WTC11 (cell line): ENCODE results near the gene URM1. TPM values are rescaled to one million over a fixed set of nuclear protein-coding genes. Genes with fewer than 3 reads are reported as not detected.

Experiments
- ATAC-seq: fragments of 200-7000 bp; cut with Tn5 transposase; 2 replicates; pipeline ENCODE4 v1.10.0; 2021; ENCODE audit warnings: mild to moderate bottlenecking, moderate library complexity
- CTCF ChIA-PET: fragments of 300-600 bp; sonication (Branson Sonifier 250); formaldehyde crosslinking; loops from one replicate; lab custom pipeline; 2021; ENCODE audit warnings: antibody characterized with exemption; lab: Charles Lee
- POLR2A ChIA-PET: fragments of 350-600 bp; sonication (Branson Sonifier 250); formaldehyde crosslinking; loops from one replicate; lab custom pipeline; 2021; ENCODE audit warnings: antibody characterized with exemption; lab: Charles Lee
- DNase-seq: peaks from one replicate; pipeline ENCODE4 v3.0.0; 2021; ENCODE audit warnings: low spot score
- H3K27ac Mint-ChIP-seq: 2 replicates; pipeline ENCODE4 v1.8.0; 2021; ENCODE audit warnings: mixed read lengths
- H3K27me3 Mint-ChIP-seq: 2 replicates; pipeline ENCODE4 v1.8.0; 2021; ENCODE audit warnings: low read depth, mild to moderate bottlenecking, moderate library complexity, mixed read lengths
- H3K36me3 Mint-ChIP-seq: 2 replicates; pipeline ENCODE4 v1.8.0; 2021; ENCODE audit warnings: mixed read lengths
- H3K4me1 Mint-ChIP-seq: 2 replicates; pipeline ENCODE4 v1.8.0; 2022; ENCODE audit warnings: mixed read lengths
- H3K4me3 Mint-ChIP-seq: 2 replicates; pipeline ENCODE4 v1.8.0; 2021; ENCODE audit warnings: mild to moderate bottlenecking, moderate library complexity, mixed read lengths
- H3K9me3 Mint-ChIP-seq: 2 replicates; pipeline ENCODE4 v1.8.0; 2021; ENCODE audit warnings: mixed read lengths
- AFF4 ChIP-seq: sonication (generic); formaldehyde crosslinking; IDR thresholded peaks from 2 replicates; pipeline ENCODE4 v1.8.1; 2023; ENCODE audit warnings: mild to moderate bottlenecking, missing genetic modification reagents, borderline replicate concordance
- ATF6 ChIP-seq: sonication (generic); formaldehyde crosslinking; IDR thresholded peaks from 2 replicates; pipeline ENCODE4 v1.8.1; 2023; ENCODE audit warnings: mild to moderate bottlenecking, missing genetic modification reagents
- CREM ChIP-seq: sonication (generic); formaldehyde crosslinking; IDR thresholded peaks from 2 replicates; pipeline ENCODE4 v1.8.1; 2022; ENCODE audit warnings: mild to moderate bottlenecking, missing genetic modification reagents, moderate library complexity
- EMX1 ChIP-seq: fragments of 250-450 bp; sonication (Bioruptor Pico); IDR thresholded peaks from 2 replicates; pipeline ENCODE4 v1.8.0; 2021; ENCODE audit warnings: mild to moderate bottlenecking
- GABPB1 ChIP-seq: sonication (generic); formaldehyde crosslinking; IDR thresholded peaks from 2 replicates; pipeline ENCODE4 v1.8.1; 2023; ENCODE audit warnings: mild to moderate bottlenecking, missing genetic modification reagents
- HMGA2 ChIP-seq: fragments of 250-450 bp; sonication (Bioruptor Pico); IDR thresholded peaks from 2 replicates; pipeline ENCODE4 v1.4.0; 2021; ENCODE audit warnings: mild to moderate bottlenecking, moderate library complexity
- HMGXB4 ChIP-seq: sonication (generic); formaldehyde crosslinking; IDR thresholded peaks from 2 replicates; pipeline ENCODE4 v1.8.1; 2023; ENCODE audit warnings: mild to moderate bottlenecking, moderate library complexity, missing genetic modification reagents
- IRF2 ChIP-seq: sonication (generic); formaldehyde crosslinking; IDR thresholded peaks from 2 replicates; pipeline ENCODE4 v1.8.0; 2022; ENCODE audit warnings: low read depth, missing genetic modification reagents, borderline replicate concordance
- NFE2L1 ChIP-seq: sonication (generic); formaldehyde crosslinking; IDR thresholded peaks from 2 replicates; pipeline ENCODE4 v1.8.1; 2023; ENCODE audit warnings: missing genetic modification reagents
- NFYB ChIP-seq: sonication (generic); formaldehyde crosslinking; conservative IDR thresholded peaks from 2 replicates; pipeline ENCODE4 v1.8.0; 2022; ENCODE audit warnings: low read depth, missing genetic modification reagents
- RELA ChIP-seq: sonication (generic); formaldehyde crosslinking; IDR thresholded peaks from 2 replicates; pipeline ENCODE4 v1.8.1; 2022; ENCODE audit warnings: missing genetic modification reagents, mild to moderate bottlenecking, borderline replicate concordance
- SP1 ChIP-seq: sonication (generic); formaldehyde crosslinking; conservative IDR thresholded peaks from 2 replicates; pipeline ENCODE4 v1.8.1; 2022; ENCODE audit warnings: missing genetic modification reagents
- TP53 ChIP-seq: sonication (generic); formaldehyde crosslinking; IDR thresholded peaks from 2 replicates; pipeline ENCODE4 v1.8.1; 2023; ENCODE audit warnings: mild to moderate bottlenecking, missing genetic modification reagents
- ZBTB21 ChIP-seq: sonication (generic); formaldehyde crosslinking; IDR thresholded peaks from 2 replicates; pipeline ENCODE4 v1.8.1; 2023; ENCODE audit warnings: mild to moderate bottlenecking, missing genetic modification reagents, borderline replicate concordance
- ZNF138 ChIP-seq: sonication (generic); formaldehyde crosslinking; conservative IDR thresholded peaks from 2 replicates; pipeline ENCODE4 v1.8.1; 2022; ENCODE audit warnings: mild to moderate bottlenecking, moderate library complexity, missing genetic modification reagents
- ZNF396 ChIP-seq: fragments of 250-450 bp; sonication (Bioruptor Pico); IDR thresholded peaks from 2 replicates; pipeline ENCODE4 v1.8.0; 2021; ENCODE audit warnings: mild to moderate bottlenecking, moderate library complexity, borderline replicate concordance
- total RNA-seq: library from RNA; stranded (reverse); gene quantifications from 3 replicates; pipeline ENCODE4 v1.2.3, GENCODE V29; 2021
- TF ChIP-seq, protein P1 (sequence below): sonication (generic); formaldehyde crosslinking; IDR thresholded peaks from 2 replicates; pipeline ENCODE4 v1.8.0; 2023; ENCODE audit warnings: mild to moderate bottlenecking, missing genetic modification reagents
- TF ChIP-seq, protein P2 (sequence below): fragments of 250-450 bp; sonication (Bioruptor Pico); IDR thresholded peaks from 2 replicates; pipeline ENCODE4 v1.9.0; 2021; ENCODE audit warnings: moderate library complexity, mild to moderate bottlenecking, inconsistent platforms, borderline replicate concordance
- TF ChIP-seq, protein P3 (sequence below): sonication (generic); formaldehyde crosslinking; IDR thresholded peaks from 2 replicates; pipeline ENCODE4 v1.8.1; 2022; ENCODE audit warnings: low read depth, missing genetic modification reagents, borderline replicate concordance

The URM1 gene
- total RNA-seq, 1 experiment from 2014 or later: 67.9 TPM

- Mint-ChIP-seq H3K27ac (no peak overlapping the region), H3K27me3 (no peaks in the 10 kb centered on the region), H3K4me1 (peaks cover 2% of the 10 kb centered on the region; the same call in 1 of the 2 replicates), H3K9me3 (no peaks in the 10 kb centered on the region), H3K36me3 (no peaks in the 10 kb centered on the region), H3K4me3 (no peak overlapping the region)
- TF ChIP-seq NFYB (CRISPR knock-in tag): no peak
- TF ChIP-seq HMGA2 (CRISPR knock-in tag): no peak
- TF ChIP-seq, protein P1, sequence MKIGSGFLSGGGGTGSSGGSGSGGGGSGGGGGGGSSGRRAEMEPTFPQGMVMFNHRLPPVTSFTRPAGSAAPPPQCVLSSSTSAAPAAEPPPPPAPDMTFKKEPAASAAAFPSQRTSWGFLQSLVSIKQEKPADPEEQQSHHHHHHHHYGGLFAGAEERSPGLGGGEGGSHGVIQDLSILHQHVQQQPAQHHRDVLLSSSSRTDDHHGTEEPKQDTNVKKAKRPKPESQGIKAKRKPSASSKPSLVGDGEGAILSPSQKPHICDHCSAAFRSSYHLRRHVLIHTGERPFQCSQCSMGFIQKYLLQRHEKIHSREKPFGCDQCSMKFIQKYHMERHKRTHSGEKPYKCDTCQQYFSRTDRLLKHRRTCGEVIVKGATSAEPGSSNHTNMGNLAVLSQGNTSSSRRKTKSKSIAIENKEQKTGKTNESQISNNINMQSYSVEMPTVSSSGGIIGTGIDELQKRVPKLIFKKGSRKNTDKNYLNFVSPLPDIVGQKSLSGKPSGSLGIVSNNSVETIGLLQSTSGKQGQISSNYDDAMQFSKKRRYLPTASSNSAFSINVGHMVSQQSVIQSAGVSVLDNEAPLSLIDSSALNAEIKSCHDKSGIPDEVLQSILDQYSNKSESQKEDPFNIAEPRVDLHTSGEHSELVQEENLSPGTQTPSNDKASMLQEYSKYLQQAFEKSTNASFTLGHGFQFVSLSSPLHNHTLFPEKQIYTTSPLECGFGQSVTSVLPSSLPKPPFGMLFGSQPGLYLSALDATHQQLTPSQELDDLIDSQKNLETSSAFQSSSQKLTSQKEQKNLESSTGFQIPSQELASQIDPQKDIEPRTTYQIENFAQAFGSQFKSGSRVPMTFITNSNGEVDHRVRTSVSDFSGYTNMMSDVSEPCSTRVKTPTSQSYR (CRISPR knock-in tag): no peak
- TF ChIP-seq RELA (CRISPR knock-in tag): no peak
- TF ChIP-seq AFF4 (CRISPR knock-in tag): no peak
- no peak for TF ChIP-seq ZNF396
- no peak for TF ChIP-seq TP53
- TF ChIP-seq CREM (CRISPR knock-in tag): no peak
- TF ChIP-seq ATF6 (CRISPR knock-in tag): no peak
- no peak for TF ChIP-seq HMGXB4
- POLR2A ChIA-PET: no interaction called here
- DNase-seq (no peak), ATAC-seq (no peak)
- CTCF ChIA-PET: no interaction called here
Measured at GRCh38 chr9:128431207-128431606, 60.0 kb downstream of the URM1 start.

GRCh38 chr9:128434340-128434739, 63.2 kb downstream of the URM1 start:
- H3K27ac Mint-ChIP-seq: no peak overlapping the region
- POLR2A ChIA-PET: interaction anchor here (0.8 kb wide), 1 partner anchor 25 kb away, joined by 3 read pairs; no protein-coding TSS in a partner anchor
- DNase-seq (no peak), ATAC-seq (no peak)
- H3K27me3 Mint-ChIP-seq: no peaks in the 10 kb centered on the region
- H3K36me3 Mint-ChIP-seq: no peaks in the 10 kb centered on the region
- H3K4me1 Mint-ChIP-seq: peaks cover 7% of the 10 kb centered on the region
- CTCF ChIA-PET: interaction anchor here (2.2 to 2.8 kb wide), 2 partner anchors 14 kb away, joined by 15 to 17 read pairs; partner anchors contain the start of gene CERCAM
- no peak overlapping the region for H3K4me3 Mint-ChIP-seq
- no peak for TF ChIP-seq IRF2
- TF ChIP-seq ZBTB21: no peak
- TF ChIP-seq SP1 (CRISPR knock-in tag): no peak
- TF ChIP-seq EMX1 (CRISPR knock-in tag): no peak
- TF ChIP-seq, protein P2, sequence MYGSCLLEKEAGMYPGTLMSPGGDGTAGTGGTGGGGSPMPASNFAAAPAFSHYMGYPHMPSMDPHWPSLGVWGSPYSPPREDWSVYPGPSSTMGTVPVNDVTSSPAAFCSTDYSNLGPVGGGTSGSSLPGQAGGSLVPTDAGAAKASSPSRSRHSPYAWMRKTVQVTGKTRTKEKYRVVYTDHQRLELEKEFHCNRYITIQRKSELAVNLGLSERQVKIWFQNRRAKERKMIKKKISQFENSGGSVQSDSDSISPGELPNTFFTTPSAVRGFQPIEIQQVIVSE: no peak
- TF ChIP-seq, protein P3, sequence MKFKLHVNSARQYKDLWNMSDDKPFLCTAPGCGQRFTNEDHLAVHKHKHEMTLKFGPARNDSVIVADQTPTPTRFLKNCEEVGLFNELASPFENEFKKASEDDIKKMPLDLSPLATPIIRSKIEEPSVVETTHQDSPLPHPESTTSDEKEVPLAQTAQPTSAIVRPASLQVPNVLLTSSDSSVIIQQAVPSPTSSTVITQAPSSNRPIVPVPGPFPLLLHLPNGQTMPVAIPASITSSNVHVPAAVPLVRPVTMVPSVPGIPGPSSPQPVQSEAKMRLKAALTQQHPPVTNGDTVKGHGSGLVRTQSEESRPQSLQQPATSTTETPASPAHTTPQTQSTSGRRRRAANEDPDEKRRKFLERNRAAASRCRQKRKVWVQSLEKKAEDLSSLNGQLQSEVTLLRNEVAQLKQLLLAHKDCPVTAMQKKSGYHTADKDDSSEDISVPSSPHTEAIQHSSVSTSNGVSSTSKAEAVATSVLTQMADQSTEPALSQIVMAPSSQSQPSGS: no peak
- no peak for TF ChIP-seq NFE2L1
- TF ChIP-seq ZNF138: no peak
- no peak for TF ChIP-seq GABPB1 (CRISPR knock-in tag)
- no peaks in the 10 kb centered on the region for H3K9me3 Mint-ChIP-seq
